Endothelial cell of umbilical vein (primary cell): ENCODE data around the gene NEUROG1. TPM values are rescaled to one million over a fixed set of nuclear protein-coding genes. Genes with fewer than 3 reads are reported as not detected.
A peak's percentile ranks its signal among the peaks of the same experiment; 100 is the strongest.

Source experiments
- BruUV-seq: library from RNA; stranded (reverse); fragments of 400-500 nt; replicated peaks from 2 replicates; lab custom pipeline; 2021; lab: Mats Ljungman, UMichigan
- CTCF ChIA-PET: fragments of 300-600, 350-600 bp; sonication (Branson Sonifier 250); formaldehyde crosslinking; loops from one replicate; lab custom pipeline; 2021; ENCODE audit warnings: antibody characterized with exemption, inconsistent platforms; lab: Charles Lee
- POLR2A ChIA-PET: fragments of 300-600, 350-600 bp; sonication (Branson Sonifier 250); formaldehyde crosslinking; loops from one replicate; lab custom pipeline; 2021; ENCODE audit warnings: antibody characterized with exemption, inconsistent platforms; lab: Charles Lee
- DNase-seq: peaks from one replicate; pipeline ENCODE4 v3.0.0-alpha.2; 2011; ENCODE audit warnings: low read depth, low spot score
- FAIRE-seq: peaks from 2 replicates; lab custom pipeline; 2011; peaks lifted over from hg19 to GRCh38; lab: Jason Lieb, UNC
- H2AFZ ChIP-seq: 2 replicates; pipeline ENCODE4 v1.6.0; 2012; ENCODE audit warnings: low read depth, low read length, control low read depth, inconsistent platforms
- H3K27ac ChIP-seq: 2 replicates; pipeline ENCODE4 v1.5.1; 2011; ENCODE audit warnings: low read depth, mild to moderate bottlenecking, control low read depth, low read length, moderate library complexity; ENCODE audit not compliant: insufficient read depth
- H3K27me3 ChIP-seq, 2 experiments: 2 replicates each; pipeline versions ENCODE4 v1.6.0 to v1.6.1; 2011; ENCODE audit warnings: low read length in 2 of 2, mixed read lengths in 1 of 2; ENCODE audit not compliant: control insufficient read depth in 2 of 2, insufficient read depth in 2 of 2
- H3K36me3 ChIP-seq, 2 experiments: 2 replicates in 1 of 2; 3 replicates in 1 of 2; pipeline ENCODE4 v1.5.1; 2011; ENCODE audit warnings: low read length in 2 of 2, mild to moderate bottlenecking in 1 of 2, moderate library complexity in 1 of 2; ENCODE audit not compliant: control insufficient read depth in 2 of 2, insufficient read depth in 2 of 2; ENCODE audit errors: extremely low read depth in 1 of 2
- H3K4me1 ChIP-seq: 3 replicates; pipeline ENCODE4 v1.5.1; 2011; ENCODE audit warnings: mild to moderate bottlenecking, low read length; ENCODE audit not compliant: control insufficient read depth, insufficient read depth; ENCODE audit errors: extremely low read depth
- H3K4me2 ChIP-seq: 2 replicates; pipeline ENCODE4 v1.6.1; 2011; ENCODE audit warnings: low read length, control low read depth, mixed read lengths; ENCODE audit not compliant: insufficient read depth
- H3K4me3 ChIP-seq, 3 experiments: fragments of 200-600 bp in 1 of 3; sonication (generic), shearing (Covaris generic) in 1 of 3; replicated peaks in 1 of 3; 2 replicates each; pipeline ENCODE4 v1.5.1; 2011 to 2016; ENCODE audit warnings: control low read depth in 3 of 3, low read length in 3 of 3, mild to moderate bottlenecking in 2 of 3, inconsistent platforms in 1 of 3, low read depth in 1 of 3, moderate library complexity in 1 of 3; ENCODE audit not compliant: insufficient read depth in 1 of 3
- H3K79me2 ChIP-seq: 2 replicates; pipeline ENCODE4 v1.6.0; 2012; ENCODE audit warnings: low read length, inconsistent platforms; ENCODE audit not compliant: control insufficient read depth, insufficient read depth
- H3K9ac ChIP-seq: replicated peaks from 2 replicates; pipeline ENCODE3; 2011; ENCODE audit warnings: low read length, control low read depth; ENCODE audit not compliant: insufficient read depth; ENCODE audit errors: extremely low read depth
- H3K9me1 ChIP-seq: replicated peaks from 3 replicates; pipeline ENCODE4 v1.6.0; 2011; ENCODE audit warnings: mild to moderate bottlenecking, low read length; ENCODE audit not compliant: control insufficient read depth, insufficient read depth; ENCODE audit errors: extremely low read depth
- H3K9me3 ChIP-seq: replicated peaks from 2 replicates; pipeline ENCODE4 v1.5.1; 2012; ENCODE audit warnings: low read length, inconsistent platforms; ENCODE audit not compliant: control insufficient read depth, insufficient read depth
- H4K20me1 ChIP-seq: replicated peaks from 2 replicates; pipeline ENCODE3; 2011; ENCODE audit warnings: mild to moderate bottlenecking, low read length; ENCODE audit not compliant: control insufficient read depth, insufficient read depth; ENCODE audit errors: extremely low read depth
- EZH2 ChIP-seq: IDR thresholded peaks from 2 replicates; pipeline ENCODE4 v1.6.1; 2012; ENCODE audit warnings: borderline replicate concordance, low read depth, mild to moderate bottlenecking, moderate library complexity, low read length, inconsistent platforms; ENCODE audit not compliant: severe bottlenecking
- JUN ChIP-seq: IDR thresholded peaks from 2 replicates; pipeline ENCODE4 v1.6.1; 2011; ENCODE audit warnings: borderline replicate concordance, low read depth; ENCODE audit not compliant: insufficient read length, insufficient read depth
- MAX ChIP-seq: IDR thresholded peaks from 2 replicates; pipeline ENCODE4 v1.6.1; 2011; ENCODE audit not compliant: insufficient read depth, insufficient read length
- MYC ChIP-seq: IDR thresholded peaks from one replicate; pipeline ENCODE4 v1.6.1; 2011; ENCODE audit warnings: mild to moderate bottlenecking, low read depth, low read length
- POLR2A ChIP-seq: IDR thresholded peaks from 2 replicates; pipeline ENCODE4 v1.6.1; 2012; ENCODE audit warnings: low read depth, mild to moderate bottlenecking, control low read depth, low read length
- POLR2AphosphoS5 ChIP-seq: IDR thresholded peaks from 2 replicates; pipeline ENCODE4 v1.6.1; 2012; ENCODE audit warnings: low read depth, mild to moderate bottlenecking, control low read depth, low read length, moderate library complexity; ENCODE audit not compliant: insufficient read depth
- dilution Hi-C: fragments of 300-500 bp; cut with MboI; formaldehyde crosslinking; loops from one replicate; pipeline ENCODE4 v1.15.0; 2019; ENCODE audit warnings: low sequenced_read_pairs; ENCODE audit not compliant: extremely low pct_ligation_motif_present
- intact Hi-C: fragments of 100-400 bp; cut with micrococcal nuclease; formaldehyde crosslinking; loops from one replicate; pipeline ENCODE4 v1.10.0; 2022
- polyA plus RNA-seq, 4 experiments: library from polyadenylated mRNA; depleted of rRNA in 3 of 4; stranded (reverse) in 3 of 4; unstranded in 1 of 4; fragments of >200 nt; gene quantifications; 2 replicates each; pipeline versions ENCODE4 v1.2.1 to v1.2.3, GENCODE V29; 2011 to 2012; ENCODE audit warnings: missing spikeins in 1 of 4
- total RNA-seq: library from RNA; stranded (reverse); gene quantifications from 2 replicates; pipeline ENCODE4 v1.2.3, GENCODE V29; 2021
- TF ChIP-seq, protein P1 (sequence below), 2 donors: IDR thresholded peaks; 1 replicate in 1 of 2; 2 replicates in 1 of 2; pipeline ENCODE4 v1.5.1; 2011; ENCODE audit warnings: low read length in 2 of 2, mild to moderate bottlenecking in 2 of 2, moderate library complexity in 2 of 2, control low read depth in 1 of 2, inconsistent platforms in 1 of 2, low read depth in 1 of 2; ENCODE audit not compliant: insufficient read depth in 1 of 2; ENCODE audit errors: extremely low read depth in 1 of 2

The NEUROG1 gene
- total and polyA plus RNA-seq, 2 donors (not counting 3 experiments of a cell fraction or from before 2014, with no cell fraction given): not detected

DNA sequence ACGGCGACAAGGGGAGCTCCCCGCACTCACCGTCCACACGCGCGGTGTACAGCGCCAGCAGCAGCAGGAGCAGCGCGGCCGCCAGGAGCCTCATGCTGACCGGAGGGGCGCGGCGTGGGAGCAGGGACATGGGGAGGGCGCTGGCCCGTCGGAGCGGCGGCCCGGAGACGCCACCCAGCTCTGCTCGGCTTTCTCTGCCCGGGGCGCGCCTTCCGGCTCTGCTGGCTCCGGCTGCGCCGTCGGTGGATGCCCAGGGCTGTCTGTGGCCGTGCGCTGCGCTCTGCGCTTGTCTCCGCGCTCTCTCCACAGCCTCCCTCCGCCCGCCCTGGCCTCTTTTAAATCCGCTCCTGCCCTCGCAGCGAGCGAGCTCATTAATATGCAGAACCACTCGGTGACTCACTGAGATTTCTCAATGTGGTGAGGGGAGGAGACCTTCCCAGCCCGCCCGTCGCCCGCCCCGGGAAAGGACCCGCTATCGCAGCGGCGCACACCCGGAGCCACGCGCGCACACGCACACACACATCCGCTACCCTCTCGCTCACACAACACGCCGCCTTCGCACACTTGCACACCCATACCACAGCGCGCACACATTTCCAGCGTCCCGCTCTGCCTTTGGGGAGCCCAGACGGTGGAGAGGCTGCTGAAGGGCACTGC is 43.0 kb upstream of the NEUROG1 start, which contains the start of gene CXCL14:
Gene CXCL14, minus strand, starts transcription at position 307 of the 657 bp plus-strand sequence. Its CDS starts 213 bp downstream, at position 94.
- Histone ChIP-seq H2AFZ (no peak within 1 kb of the TSS), H3K4me1 (no peaks in the 10 kb centered on the region), H3K4me3 (no peak within 1 kb of the TSS), H3K9me1 (no peaks in the 10 kb centered on the region), H3K79me2 (no peaks in the 10 kb centered on the region), H3K4me2 (no peak within 1 kb of the TSS), H4K20me1 (no peaks in the 10 kb centered on the region), H3K27me3 (peaks cover 34 to 40% of the 10 kb centered on the region in 2 experiments), H3K36me3 (no peaks in the 10 kb centered on the region), H3K9ac (no peak within 1 kb of the TSS), H3K27ac (no peak within 1 kb of the TSS), H3K9me3 (no peaks in the 10 kb centered on the region)
- no peak for DNase-seq
- CTCF ChIA-PET: interaction anchor here (1.2 to 3.6 kb wide), 4 partner anchors 9 to 27 kb away, joined by 4 to 34 read pairs (median 9); no protein-coding TSS in a partner anchor
- POLR2A ChIA-PET: no interaction called here
- TF ChIP-seq EZH2 (peak; percentile 52), MYC (no peak)
- intact Hi-C loops (no loop called here), dilution Hi-C loops (loop anchor here (25.0 kb wide), 1 partner anchor 258 kb away; the partner anchor contains the start of gene SLC25A48)
- no TSS peak for BruUV-seq
- no peak for FAIRE-seq

GRCh38 chr5:135578305-135578684 is 42.5 kb upstream of the NEUROG1 start:
- BruUV-seq: no TSS peak
- H3K79me2 ChIP-seq: no peaks in the 10 kb centered on the region
- peaks cover 34 to 40% of the 10 kb centered on the region in 2 experiments for H3K27me3 ChIP-seq
- CTCF ChIA-PET: interaction anchor here (1.2 to 3.6 kb wide), 4 partner anchors 9 to 26 kb away, joined by 4 to 34 read pairs (median 9); no protein-coding TSS in a partner anchor
- no peak overlapping the region for H3K4me2 ChIP-seq
- no peak overlapping the region for H3K4me3 ChIP-seq
- no peaks in the 10 kb centered on the region for H3K9me1 ChIP-seq
- H3K9ac ChIP-seq: no peak overlapping the region
- no peak for DNase-seq
- H3K9me3 ChIP-seq: no peaks in the 10 kb centered on the region
- intact Hi-C loops (no loop called here), dilution Hi-C loops (loop anchor here (25.0 kb wide), 1 partner anchor 259 kb away; the partner anchor contains the start of gene SLC25A48)
- POLR2A ChIA-PET: no interaction called here
- FAIRE-seq: no peak
- H3K4me1 ChIP-seq: no peaks in the 10 kb centered on the region
- H3K27ac ChIP-seq: no peak overlapping the region
- TF ChIP-seq JUN (no peak), POLR2AphosphoS5 (no peak), EZH2 (peak; percentile 77), POLR2A (no peak), MAX (no peak)
- TF ChIP-seq, protein P1, sequence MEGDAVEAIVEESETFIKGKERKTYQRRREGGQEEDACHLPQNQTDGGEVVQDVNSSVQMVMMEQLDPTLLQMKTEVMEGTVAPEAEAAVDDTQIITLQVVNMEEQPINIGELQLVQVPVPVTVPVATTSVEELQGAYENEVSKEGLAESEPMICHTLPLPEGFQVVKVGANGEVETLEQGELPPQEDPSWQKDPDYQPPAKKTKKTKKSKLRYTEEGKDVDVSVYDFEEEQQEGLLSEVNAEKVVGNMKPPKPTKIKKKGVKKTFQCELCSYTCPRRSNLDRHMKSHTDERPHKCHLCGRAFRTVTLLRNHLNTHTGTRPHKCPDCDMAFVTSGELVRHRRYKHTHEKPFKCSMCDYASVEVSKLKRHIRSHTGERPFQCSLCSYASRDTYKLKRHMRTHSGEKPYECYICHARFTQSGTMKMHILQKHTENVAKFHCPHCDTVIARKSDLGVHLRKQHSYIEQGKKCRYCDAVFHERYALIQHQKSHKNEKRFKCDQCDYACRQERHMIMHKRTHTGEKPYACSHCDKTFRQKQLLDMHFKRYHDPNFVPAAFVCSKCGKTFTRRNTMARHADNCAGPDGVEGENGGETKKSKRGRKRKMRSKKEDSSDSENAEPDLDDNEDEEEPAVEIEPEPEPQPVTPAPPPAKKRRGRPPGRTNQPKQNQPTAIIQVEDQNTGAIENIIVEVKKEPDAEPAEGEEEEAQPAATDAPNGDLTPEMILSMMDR (IDR thresholded peaks at IDR 0.05; ENCODE audit: extremely low read depth in 1 of 2, insufficient read depth in 1 of 2, low read depth in 1 of 2, low read length in 2 of 2): no peak
- no peaks in the 10 kb centered on the region for H4K20me1 ChIP-seq
- no peaks in the 10 kb centered on the region for H3K36me3 ChIP-seq
- H2AFZ ChIP-seq: no peak overlapping the region
